ENCODE results near the gene HLA-E. TPM values are rescaled to one million over a fixed set of nuclear protein-coding genes. Genes with fewer than 3 reads are reported as not detected.
"Not testable (repeated sequence)": the region's sequence is repeated elsewhere in the genome, so short reads cannot be mapped to it uniquely, and the experiment has no call there.

Gene HLA-E
- total RNA-seq, 2 experiments from 2014 or later: 493 to 499 TPM

GRCh38 chr6:30470968-30471367 lies 18.3 kb upstream of the HLA-E start:
- ChIA-PET CTCF (interaction anchor here (1.0 to 11.0 kb wide), 8 partner anchors 11 to 74 kb away, joined by 3 to 115 read pairs (median 4); no protein-coding TSS in a partner anchor), POLR2A (interaction anchor here (1.7 kb wide), 1 partner anchor 20 kb away, joined by 8 read pairs; no protein-coding TSS in a partner anchor)
- no peaks in the 10 kb centered on the region for H3K9me3 Mint-ChIP-seq
- H3K4me3 Mint-ChIP-seq: no peak overlapping the region
- peaks cover 71% of the 10 kb centered on the region for H3K27me3 Mint-ChIP-seq
- no peak for TF ChIP-seq CTCF (IDR thresholded peaks at IDR 0.05)
- H3K36me3 Mint-ChIP-seq (ENCODE audit: low read depth): no peaks in the 10 kb centered on the region
- no peak for ATAC-seq
- intact Hi-C loops (cut with micrococcal nuclease): no loop called here
- no peak for DNase-seq
- H3K27ac Mint-ChIP-seq: no peak overlapping the region
- peaks cover 9% of the 10 kb centered on the region for H3K4me1 Mint-ChIP-seq (ENCODE audit: low read depth)

- H3K9me3 Mint-ChIP-seq; H3K4me3 Mint-ChIP-seq; H3K4me1 Mint-ChIP-seq (ENCODE audit: low read depth); H3K27ac Mint-ChIP-seq; POLR2A ChIA-PET; ATAC-seq; CTCF ChIA-PET; intact Hi-C loops (cut with micrococcal nuclease); H3K36me3 Mint-ChIP-seq (ENCODE audit: low read depth); DNase-seq: not testable (repeated sequence)
- peaks cover 71% of the 10 kb centered on the region for H3K27me3 Mint-ChIP-seq
These were observed 14.2 kb upstream of the HLA-E start for GRCh38 chr6:30475116-30475515.

- CTCF ChIA-PET: interaction anchor here (1.6 to 9.9 kb wide), 9 partner anchors 12 to 433 kb away, joined by 5 to 515 read pairs (median 21); partner anchors contain the start of genes DHX16 and VARS2
- no peak for TF ChIP-seq CTCF (IDR thresholded peaks at IDR 0.05)
- ATAC-seq (peak; percentile 53), DNase-seq (peak; percentile 67)
- intact Hi-C loops (cut with micrococcal nuclease): no loop called here
- peak overlapping the region; percentile 1 for H3K4me3 Mint-ChIP-seq
- peaks cover 21% of the 10 kb centered on the region for H3K4me1 Mint-ChIP-seq (ENCODE audit: low read depth)
- POLR2A ChIA-PET: interaction anchor here (1.2 to 1.5 kb wide), 2 partner anchors 24 to 117 kb away, joined by 3 to 4 read pairs; no protein-coding TSS in a partner anchor
- no peaks in the 10 kb centered on the region for H3K36me3 Mint-ChIP-seq (ENCODE audit: low read depth)
- peaks cover 61% of the 10 kb centered on the region for H3K27me3 Mint-ChIP-seq
- no peaks in the 10 kb centered on the region for H3K9me3 Mint-ChIP-seq
- H3K27ac Mint-ChIP-seq: no peak overlapping the region
These were observed 8.7 kb upstream of the HLA-E start for GRCh38 chr6:30480536-30481156.

- TF ChIP-seq CTCF (IDR thresholded peaks at IDR 0.05): no peak
- peak; percentile 16 for ATAC-seq
- CTCF ChIA-PET: interaction anchor here (0.9 to 9.9 kb wide), 22 partner anchors 11 to 612 kb away, joined by 3 to 515 read pairs (median 5); partner anchors contain the start of genes DHX16 and VARS2
- POLR2A ChIA-PET: interaction anchor here (0.6 to 1.4 kb wide), 5 partner anchors 10 to 134 kb away, joined by 3 to 6 read pairs (median 3); no protein-coding TSS in a partner anchor
- Mint-ChIP-seq H3K9me3 (no peaks in the 10 kb centered on the region), H3K27ac (no peak overlapping the region), H3K4me3 (peak overlapping the region; percentile 34), H3K36me3 (ENCODE audit: low read depth) (no peaks in the 10 kb centered on the region), H3K27me3 (peaks cover 57% of the 10 kb centered on the region), H3K4me1 (ENCODE audit: low read depth) (peaks cover 25% of the 10 kb centered on the region)
- DNase-seq: no peak
- intact Hi-C loops (cut with micrococcal nuclease): no loop called here
These were observed 7.9 kb upstream of the HLA-E start for GRCh38 chr6:30481211-30481964.

- not testable (repeated sequence) for H3K27ac Mint-ChIP-seq; H3K9me3 Mint-ChIP-seq; H3K36me3 Mint-ChIP-seq (ENCODE audit: low read depth)
- ChIA-PET POLR2A (interaction anchor here (0.6 to 1.4 kb wide), 5 partner anchors 10 to 133 kb away, joined by 3 to 6 read pairs (median 3); no protein-coding TSS in a partner anchor), CTCF (interaction anchor here (0.8 to 9.9 kb wide), 24 partner anchors 10 to 611 kb away, joined by 3 to 515 read pairs (median 5); partner anchors contain the start of genes DHX16 and VARS2)
- DNase-seq: peak; percentile 92
- Mint-ChIP-seq H3K4me3 (peak overlapping the region; percentile 34), H3K4me1 (ENCODE audit: low read depth) (peaks cover 32% of the 10 kb centered on the region), H3K27me3 (peaks cover 53% of the 10 kb centered on the region)
- TF ChIP-seq CTCF (IDR thresholded peaks at IDR 0.05): peak; percentile 85
- ATAC-seq: peak; percentile 93
- intact Hi-C loops (cut with micrococcal nuclease): loop anchor here (2.0 kb wide), 1 partner anchor 51 kb away; no protein-coding TSS in a partner anchor
These were observed 7.2 kb upstream of the HLA-E start for GRCh38 chr6:30481965-30482644.

Data from activated CD8-positive, alpha-beta T cell treated with anti-CD3 and anti-CD28 coated beads for 36 hours (primary cell).